ENCODE data around the gene AKR7A2. TPM values are rescaled to one million over a fixed set of nuclear protein-coding genes. Genes with fewer than 3 reads are reported as not detected.

Gene AKR7A2
- total RNA-seq, 1 donor from 2014 or later, result 49.7 TPM

- no peak for DNase-seq (ENCODE audit: low read depth in 2 of 2)
Observed at GRCh38 chr1:19325958-19326747, 14.2 kb upstream of the AKR7A2 start.

GRCh38 chr1:19325368-19325957 lies 13.5 kb upstream of the AKR7A2 start:
- DNase-seq (ENCODE audit: low read depth in 2 of 2), result no peak

DNA sequence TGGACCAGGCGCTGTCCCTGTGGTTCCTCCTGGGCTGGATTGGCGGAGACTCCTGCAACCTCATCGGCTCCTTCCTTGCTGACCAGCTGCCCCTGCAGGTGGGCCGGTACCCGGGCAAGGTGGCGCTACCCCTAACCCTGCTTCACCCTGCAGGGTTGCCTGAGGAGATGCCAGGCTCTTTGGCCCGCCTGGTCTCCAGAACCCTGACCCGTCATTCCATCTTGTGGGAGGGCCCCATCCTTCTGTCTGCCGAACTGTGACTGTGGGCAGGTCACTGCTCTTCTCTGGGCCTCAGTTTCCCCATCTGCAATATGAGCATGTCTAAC lies 12.7 kb upstream of the AKR7A2 start:
- no peak for DNase-seq (ENCODE audit: low read depth in 2 of 2)

DNA sequence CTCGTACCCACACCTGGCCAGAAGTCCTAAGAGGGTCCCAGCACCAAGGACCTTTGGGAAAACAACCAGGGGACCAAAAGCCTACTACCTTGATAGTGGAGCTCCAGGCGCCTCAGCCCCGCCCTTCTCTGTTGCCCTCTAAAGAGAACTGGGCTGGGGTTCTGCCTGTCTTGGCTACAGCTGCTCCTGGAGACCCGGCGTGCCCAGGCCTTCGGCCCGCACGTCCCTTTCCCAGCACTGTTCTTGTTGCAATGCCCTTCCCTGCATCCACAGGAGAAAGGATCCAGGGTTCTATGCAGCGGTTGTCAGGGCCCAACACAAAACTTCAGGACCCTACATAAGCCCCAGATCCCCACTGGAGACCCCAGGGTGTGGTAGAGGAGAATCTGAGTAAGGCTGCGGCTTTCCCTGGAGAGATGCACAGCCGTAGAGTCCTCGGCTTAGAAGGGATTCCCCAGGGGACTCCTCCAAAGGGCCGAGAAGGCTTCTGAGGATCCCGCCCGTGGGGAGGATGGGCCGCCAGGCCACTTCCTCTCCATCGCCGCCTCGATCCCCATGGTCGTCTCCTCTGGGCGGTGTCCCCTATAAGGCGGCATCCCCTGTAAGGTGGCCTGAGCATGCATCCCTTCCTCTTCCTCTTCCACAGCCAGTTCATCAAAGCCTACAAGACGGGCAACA lies 12.2 kb upstream of the AKR7A2 start:
- no peak for DNase-seq (ENCODE audit: low read depth in 2 of 2)

GRCh38 chr1:19322481-19322880 lies 10.5 kb upstream of the AKR7A2 start:
- DNase-seq (ENCODE audit: low read depth in 2 of 2), result no peak

GRCh38 chr1:19321071-19321470 lies 9.1 kb upstream of the AKR7A2 start:
- no peak for DNase-seq (ENCODE audit: low read depth in 2 of 2)

DNA sequence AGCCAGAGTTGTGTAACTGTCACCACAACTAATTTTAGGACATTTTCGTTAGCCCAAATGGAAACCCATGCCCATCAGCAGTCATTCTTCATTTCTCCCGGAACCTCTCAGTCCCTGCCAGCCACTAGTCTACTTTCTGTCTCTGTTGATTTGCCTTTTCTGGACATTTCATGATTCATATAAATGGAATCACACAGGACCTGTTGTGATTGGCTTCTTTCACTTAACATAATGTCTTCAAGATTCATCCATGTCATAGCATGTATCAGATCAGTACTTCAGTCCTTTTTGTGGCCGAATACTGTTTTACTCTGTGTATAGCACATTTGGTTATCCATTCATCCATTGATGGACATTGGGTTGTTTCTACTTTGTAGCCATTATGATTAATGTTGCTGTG lies 7.3 kb upstream of the AKR7A2 start:
- no peak for DNase-seq (ENCODE audit: low read depth in 2 of 2)

GRCh38 chr1:19317126-19317910 lies 5.4 kb upstream of the AKR7A2 start:
- DNase-seq (ENCODE audit: low read depth in 2 of 2), result no peak

GRCh38 chr1:19315378-19316198 lies 3.6 kb upstream of the AKR7A2 start:
- peak in 1 of 2 donors; percentile 68 for DNase-seq (ENCODE audit: low read depth in 2 of 2)

GRCh38 chr1:19313961-19314882 lies 2.3 kb upstream of the AKR7A2 start:
- DNase-seq (ENCODE audit: low read depth in 2 of 2), result no peak

- DNase-seq (ENCODE audit: low read depth in 2 of 2), result no peak
Observed at GRCh38 chr1:19313636-19313959, 1.7 kb upstream of the AKR7A2 start.

DNA sequence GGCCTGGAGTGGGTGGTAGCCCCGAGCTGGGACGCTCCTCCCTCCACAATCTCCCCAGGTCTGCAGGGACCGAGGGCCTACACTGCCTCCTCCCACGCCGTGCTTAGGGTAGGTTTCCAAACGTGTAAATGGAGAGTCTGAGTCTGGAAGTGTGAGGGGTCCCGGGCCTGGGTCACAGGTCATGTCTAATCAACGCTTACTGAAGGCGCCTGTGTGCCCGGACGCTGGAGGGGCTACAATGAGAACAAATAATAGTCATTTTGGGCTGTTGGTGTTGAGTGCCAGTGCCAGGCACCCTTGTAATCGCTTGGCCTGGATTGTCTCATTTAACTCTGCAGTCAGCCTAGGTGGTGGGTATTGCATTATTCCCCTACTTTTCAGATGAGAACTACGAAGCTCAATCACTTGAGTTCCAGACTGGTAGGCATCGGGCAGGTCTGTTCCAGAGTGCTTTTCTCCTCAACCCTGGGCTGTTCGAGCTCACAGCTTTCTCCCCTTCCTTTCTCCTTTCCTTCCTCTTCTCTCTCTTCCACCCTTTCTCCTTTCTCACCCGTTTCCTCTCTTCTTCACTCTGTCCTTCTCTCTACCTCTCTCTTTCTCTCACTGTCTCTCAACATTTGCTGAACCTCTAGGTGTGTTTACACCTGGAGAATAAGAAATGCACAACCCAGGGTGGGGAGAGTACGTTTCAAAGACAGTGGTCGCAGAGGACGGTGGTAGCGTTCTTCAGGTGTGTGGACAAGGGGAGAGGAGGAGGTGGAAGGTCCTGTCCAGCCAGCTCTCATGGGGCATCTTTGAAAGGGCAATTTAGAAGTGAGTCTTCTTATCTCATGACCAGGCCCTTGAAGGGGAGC lies 1.1 kb upstream of the AKR7A2 start:
- no peak for DNase-seq (ENCODE audit: low read depth in 2 of 2)

DNA sequence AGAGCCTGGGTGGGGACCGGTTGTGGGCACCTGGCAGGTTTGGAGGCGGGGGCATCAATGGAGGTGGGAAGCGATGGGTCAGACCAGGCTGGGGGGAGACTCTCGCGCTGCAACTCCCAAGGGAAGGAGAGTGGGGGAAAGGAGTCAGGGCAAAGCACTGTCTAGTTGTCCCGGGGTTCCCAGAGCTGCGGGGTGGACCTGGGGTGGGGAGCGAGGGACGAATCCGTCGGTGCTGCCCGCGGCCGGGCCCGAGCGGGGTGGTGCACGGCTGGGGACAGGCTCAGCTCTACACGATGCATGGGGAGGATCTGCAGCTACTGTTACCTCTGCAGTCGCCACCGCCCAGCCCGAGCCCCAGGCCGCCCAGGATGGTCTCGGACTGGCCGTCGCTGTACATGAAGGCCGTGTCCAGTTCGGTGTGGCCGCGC lies 427 bp downstream of the AKR7A2 start:
- DNase-seq (ENCODE audit: low read depth in 2 of 2), result no peak

DNA sequence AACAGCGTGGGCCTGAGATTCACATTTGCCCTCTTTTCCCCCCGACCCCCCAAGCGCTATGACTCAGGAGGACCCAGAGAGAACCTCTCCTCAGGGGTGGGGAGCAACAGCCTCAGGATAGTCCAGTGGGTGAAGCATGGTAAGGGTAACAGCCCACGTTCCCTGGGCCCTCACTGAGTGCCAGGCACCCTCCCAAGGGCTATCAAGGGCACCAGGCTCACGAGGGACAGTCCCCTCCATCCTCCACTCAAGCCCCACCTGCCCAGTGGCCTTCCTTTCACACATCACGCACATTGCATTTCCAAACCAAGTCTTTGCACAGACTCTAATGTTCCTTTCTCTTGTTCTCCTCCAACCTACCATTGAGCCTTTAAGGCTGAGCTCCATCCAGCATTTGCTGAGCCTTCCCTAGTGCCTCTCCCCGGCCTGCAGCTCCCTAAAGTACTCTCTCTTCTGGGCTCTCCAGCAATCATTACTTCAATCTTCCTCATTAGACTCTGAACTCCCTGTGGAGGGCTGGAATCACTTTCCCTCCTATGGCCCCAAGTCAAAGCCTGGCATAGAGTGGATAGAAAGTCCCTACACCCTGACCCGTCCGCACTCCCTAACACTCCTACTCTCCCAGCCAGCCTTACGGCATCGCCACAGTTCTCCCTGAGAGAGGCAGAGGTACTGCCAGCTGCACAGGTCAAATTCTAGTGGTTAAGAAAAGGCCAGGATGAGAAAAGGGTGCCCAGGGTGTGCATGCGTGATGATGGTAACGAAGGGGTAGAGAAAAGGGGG lies 1.0 kb downstream of the AKR7A2 start:
- no peak for DNase-seq (ENCODE audit: low read depth in 2 of 2)

DNA sequence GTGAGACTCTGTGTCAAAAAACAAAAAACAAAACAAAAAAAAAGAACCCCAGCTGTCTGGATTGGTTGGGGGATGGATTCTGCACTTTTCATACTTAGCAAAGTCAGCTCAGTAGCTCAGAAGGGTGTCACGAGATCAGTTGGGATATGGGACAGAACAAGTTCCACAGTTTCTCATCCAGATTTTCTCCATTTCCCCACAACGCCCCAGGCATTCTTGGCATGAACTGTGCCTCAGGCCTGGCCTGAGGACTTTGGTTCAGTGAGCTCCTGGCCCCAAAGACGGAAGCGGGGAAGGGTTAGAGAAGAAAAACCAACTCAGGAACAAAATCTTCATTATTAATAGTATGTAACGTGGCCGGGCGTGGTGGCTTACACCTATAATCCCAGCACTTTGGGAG lies 1.9 kb downstream of the AKR7A2 start:
- no peak for DNase-seq (ENCODE audit: low read depth in 2 of 2)

- peak in 1 of 2 donors; percentile 37 for DNase-seq (ENCODE audit: low read depth in 2 of 2)
Observed at GRCh38 chr1:19309123-19309813, 2.7 kb downstream of the AKR7A2 start.

DNA sequence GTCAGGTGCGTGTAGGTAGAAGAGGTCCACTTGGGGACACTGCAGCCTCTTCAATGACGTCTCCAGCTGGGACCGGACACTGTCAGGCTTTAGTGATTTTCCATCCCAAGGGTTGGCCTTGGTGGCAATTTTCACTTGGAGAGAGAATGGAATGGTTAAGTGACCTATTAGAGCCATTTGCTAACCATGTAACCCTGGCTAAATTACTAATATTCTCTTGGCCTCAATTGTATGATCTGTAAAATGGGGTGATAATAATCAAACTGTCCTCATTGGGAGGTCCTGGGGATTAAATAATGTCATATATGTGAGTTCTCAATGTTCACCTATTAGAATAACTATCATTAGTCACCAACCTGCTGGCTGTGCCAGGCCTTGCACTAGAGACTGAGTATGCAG lies 3.4 kb downstream of the AKR7A2 start:
- DNase-seq (ENCODE audit: low read depth in 2 of 2), result no peak

All from dermis microvascular lymphatic vessel endothelial cell (primary cell).